Measurements from ENCODE around the gene RNF6. TPM values are rescaled to one million over a fixed set of nuclear protein-coding genes. Genes with fewer than 3 reads are reported as not detected.

Gene RNF6
- total RNA-seq, 4 donors from 2014 or later: 17.0 to 24.4 (median 23.5) TPM

DNA sequence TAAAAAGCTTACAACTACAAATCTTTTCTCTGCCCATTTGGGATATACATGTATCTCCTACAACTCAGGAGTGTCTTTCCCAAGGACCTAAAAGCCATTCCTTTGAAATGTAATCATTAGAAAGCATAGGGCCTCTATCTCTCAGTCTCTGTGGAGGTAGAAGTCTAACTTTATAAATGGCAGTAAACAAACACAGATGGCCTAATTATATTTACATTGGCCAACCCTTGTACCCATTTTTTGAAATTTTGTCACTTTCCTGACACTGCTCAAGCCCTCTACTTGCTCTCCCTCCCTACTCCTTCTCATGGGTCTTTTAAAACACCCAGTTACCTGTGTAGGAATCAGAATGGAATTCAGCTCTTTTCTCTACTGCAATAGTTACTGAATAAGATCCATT is 24.8 kb downstream of the RNF6 start:
- H3K4me3 ChIP-seq: no peak overlapping the region
- TF ChIP-seq POLR2AphosphoS5 (IDR thresholded peaks at IDR 0.05) (no peak), EP300 (IDR thresholded peaks at IDR 0.05) (no peak), CTCF (IDR thresholded peaks at IDR 0.05) (no peak), POLR2A (IDR thresholded peaks at IDR 0.05; ENCODE audit: low read depth) (no peak)
- H3K4me1 ChIP-seq: peaks cover 0 to 3% (median 0%) of the 10 kb centered on the region in 4 donors
- intact Hi-C loops (cut with DNase I): no loop called here
- H3K9me3 ChIP-seq: peaks cover 0 to 13% (median 0%) of the 10 kb centered on the region in 4 donors
- H3K36me3 ChIP-seq: peaks cover 0 to 2% (median 0%) of the 10 kb centered on the region in 4 donors
- DNase-seq (ENCODE audit: extremely low spot score): no peak
- H3K27me3 ChIP-seq: no peaks in the 10 kb centered on the region
- no peak overlapping the region for H3K27ac ChIP-seq (replicated peaks in 1 of 4)

- intact Hi-C loops (cut with DNase I): loop anchor here (5.0 kb wide), 2 partner anchors 35 to 745 kb away; partner anchors contain the start of gene RNF6
- H3K27me3 ChIP-seq: no peaks in the 10 kb centered on the region
- WGBS: 52% methylated on average over 15 of the region's 22 CpGs
- H3K9me3 ChIP-seq: no peaks in the 10 kb centered on the region
- peaks cover 7 to 26% (median 18%) of the 10 kb centered on the region in 4 donors for H3K4me1 ChIP-seq
- DNase-seq (ENCODE audit: extremely low spot score): no peak
- peaks cover 0 to 3% (median 0%) of the 10 kb centered on the region in 4 donors for H3K36me3 ChIP-seq
- peak overlapping the region; percentile 78 to 89 (median 84) for H3K27ac ChIP-seq (replicated peaks in 1 of 4)
- no peak for TF ChIP-seq POLR2AphosphoS5 (IDR thresholded peaks at IDR 0.05)
- peak overlapping the region; percentile 68 to 82 (median 76) for H3K4me3 ChIP-seq
Measured at GRCh38 chr13:26186995-26187394, 35.1 kb downstream of the RNF6 start.

DNA sequence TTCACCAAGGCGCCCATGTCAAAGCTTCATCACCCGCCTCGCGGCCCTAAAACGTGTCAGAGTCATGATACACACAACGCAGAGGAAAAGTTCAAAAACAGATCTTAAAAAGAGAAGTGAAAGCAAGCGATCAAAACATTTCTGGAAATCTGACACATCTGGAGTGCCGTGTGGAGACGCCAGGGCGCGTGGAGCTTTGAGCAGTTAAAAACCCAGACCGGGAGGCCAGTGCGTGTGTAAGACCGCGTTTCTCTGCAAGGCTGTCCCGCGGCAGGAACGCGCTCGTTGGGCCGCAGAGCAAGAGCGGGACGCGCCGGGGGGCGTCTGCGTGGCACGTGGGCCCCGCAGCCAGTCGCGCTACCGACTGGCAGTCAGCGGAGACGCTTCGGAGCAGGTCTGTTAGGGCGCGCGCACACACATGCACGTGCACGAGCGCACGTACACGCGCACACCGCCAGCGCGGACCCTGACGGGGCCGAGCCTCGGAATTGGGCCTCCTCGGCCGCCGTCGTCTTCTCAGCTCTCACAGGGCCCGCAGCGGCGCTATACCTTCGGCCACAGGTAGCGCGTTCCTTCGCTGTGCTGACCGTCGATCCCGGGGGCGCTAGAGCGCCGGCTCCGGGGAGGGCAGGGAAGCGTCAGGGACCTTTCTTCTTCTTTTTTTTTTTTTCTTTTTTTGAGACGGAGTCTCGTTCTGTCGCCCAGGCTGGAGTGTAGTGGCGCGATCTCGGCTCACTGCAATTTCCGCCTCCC is 35.8 kb downstream of the RNF6 start:
- DNase-seq (ENCODE audit: extremely low spot score): peak; percentile 94
- intact Hi-C loops (cut with DNase I): loop anchor here (5.0 kb wide), 2 partner anchors 36 to 746 kb away; partner anchors contain the start of gene RNF6
- Histone ChIP-seq H3K4me1 (peaks cover 7 to 26% (median 18%) of the 10 kb centered on the region in 4 donors), H3K9me3 (no peaks in the 10 kb centered on the region), H3K27ac (replicated peaks in 1 of 4) (peak overlapping the region; percentile 78 to 89 (median 84)), H3K4me3 (peak overlapping the region; percentile 68 to 82 (median 76)), H3K27me3 (no peaks in the 10 kb centered on the region), H3K36me3 (peaks cover 0 to 3% (median 0%) of the 10 kb centered on the region in 4 donors)
- 5% methylated on average over 30 of the region's 76 CpGs for WGBS
- no peak for TF ChIP-seq POLR2A (IDR thresholded peaks at IDR 0.05; ENCODE audit: low read depth)
- TF ChIP-seq EP300 (IDR thresholded peaks at IDR 0.05): no peak
- peak; percentile 77 to 82 for TF ChIP-seq POLR2AphosphoS5 (IDR thresholded peaks at IDR 0.05)
- peak; percentile 17 to 35 (median 28) for TF ChIP-seq CTCF (IDR thresholded peaks at IDR 0.05)

- TF ChIP-seq POLR2AphosphoS5 (IDR thresholded peaks at IDR 0.05): no peak
- TF ChIP-seq EP300 (IDR thresholded peaks at IDR 0.05): no peak
- WGBS: 48% methylated on average over 8 of the region's 8 CpGs
- Histone ChIP-seq H3K36me3 (peaks cover 0 to 3% (median 0%) of the 10 kb centered on the region in 4 donors), H3K4me3 (peak overlapping the region; percentile 68 to 82 (median 76)), H3K9me3 (no peaks in the 10 kb centered on the region), H3K27me3 (no peaks in the 10 kb centered on the region), H3K27ac (replicated peaks in 1 of 4) (peak overlapping the region; percentile 78 to 89 (median 84)), H3K4me1 (peaks cover 7 to 26% (median 18%) of the 10 kb centered on the region in 4 donors)
- no peak for DNase-seq (ENCODE audit: extremely low spot score)
- intact Hi-C loops (cut with DNase I): loop anchor here (1.0 to 5.0 kb wide), 4 partner anchors 37 to 747 kb away; partner anchors contain the start of gene RNF6
Measured at GRCh38 chr13:26185720-26186117, 36.4 kb downstream of the RNF6 start.

DNA sequence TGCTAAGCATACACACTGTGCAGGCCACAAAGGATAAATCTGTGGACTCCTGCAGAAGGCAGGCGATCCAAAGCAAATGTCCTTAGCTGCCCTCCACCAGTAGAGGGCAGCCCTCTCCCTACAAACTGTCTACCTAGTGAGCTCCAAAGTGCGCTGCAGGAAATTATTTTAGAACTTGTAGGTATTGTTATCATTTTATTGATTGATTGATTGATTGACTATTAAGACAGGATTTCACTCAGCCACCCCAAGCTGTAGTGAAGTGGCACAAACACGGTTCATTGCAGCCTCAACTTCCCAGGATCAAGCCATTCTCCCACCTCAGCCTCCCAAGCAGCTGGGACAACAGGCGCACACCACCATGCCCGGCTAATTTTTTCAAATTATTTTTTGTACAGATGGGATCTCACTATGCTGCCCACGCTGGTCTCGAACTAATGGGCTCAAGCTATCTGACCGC is 37.3 kb downstream of the RNF6 start:
- H3K4me3 ChIP-seq: no peak overlapping the region
- no peak for DNase-seq (ENCODE audit: extremely low spot score)
- no peaks in the 10 kb centered on the region for H3K27me3 ChIP-seq
- TF ChIP-seq POLR2AphosphoS5 (IDR thresholded peaks at IDR 0.05): peak in 1 of 2 donors; percentile 4
- TF ChIP-seq POLR2A (IDR thresholded peaks at IDR 0.05; ENCODE audit: low read depth): no peak
- peak; percentile 84 to 97 (median 92) for TF ChIP-seq CTCF (IDR thresholded peaks at IDR 0.05)
- no peak for TF ChIP-seq EP300 (IDR thresholded peaks at IDR 0.05)
- WGBS: 60% methylated on average over 8 of the region's 8 CpGs
- no peaks in the 10 kb centered on the region for H3K9me3 ChIP-seq
- H3K36me3 ChIP-seq: peaks cover 0 to 2% (median 0%) of the 10 kb centered on the region in 4 donors
- H3K27ac ChIP-seq (replicated peaks in 1 of 4): no peak overlapping the region
- H3K4me1 ChIP-seq: peaks cover 7 to 26% (median 18%) of the 10 kb centered on the region in 4 donors
- intact Hi-C loops (cut with DNase I): loop anchor here (1.0 to 5.0 kb wide), 4 partner anchors 37 to 747 kb away; partner anchors contain the start of gene RNF6

Measured in esophagus muscularis mucosa (tissue), 4 donors.